LNCAP (cell line): ENCODE data around the gene POGLUT2.

Experiments
- CTCF ChIP-seq: fragments of 450-650 bp; IDR thresholded peaks from 2 replicates; pipeline ENCODE4 v1.5.1; 2017; ENCODE audit warnings: mild to moderate bottlenecking

POGLUT2 gene

DNA sequence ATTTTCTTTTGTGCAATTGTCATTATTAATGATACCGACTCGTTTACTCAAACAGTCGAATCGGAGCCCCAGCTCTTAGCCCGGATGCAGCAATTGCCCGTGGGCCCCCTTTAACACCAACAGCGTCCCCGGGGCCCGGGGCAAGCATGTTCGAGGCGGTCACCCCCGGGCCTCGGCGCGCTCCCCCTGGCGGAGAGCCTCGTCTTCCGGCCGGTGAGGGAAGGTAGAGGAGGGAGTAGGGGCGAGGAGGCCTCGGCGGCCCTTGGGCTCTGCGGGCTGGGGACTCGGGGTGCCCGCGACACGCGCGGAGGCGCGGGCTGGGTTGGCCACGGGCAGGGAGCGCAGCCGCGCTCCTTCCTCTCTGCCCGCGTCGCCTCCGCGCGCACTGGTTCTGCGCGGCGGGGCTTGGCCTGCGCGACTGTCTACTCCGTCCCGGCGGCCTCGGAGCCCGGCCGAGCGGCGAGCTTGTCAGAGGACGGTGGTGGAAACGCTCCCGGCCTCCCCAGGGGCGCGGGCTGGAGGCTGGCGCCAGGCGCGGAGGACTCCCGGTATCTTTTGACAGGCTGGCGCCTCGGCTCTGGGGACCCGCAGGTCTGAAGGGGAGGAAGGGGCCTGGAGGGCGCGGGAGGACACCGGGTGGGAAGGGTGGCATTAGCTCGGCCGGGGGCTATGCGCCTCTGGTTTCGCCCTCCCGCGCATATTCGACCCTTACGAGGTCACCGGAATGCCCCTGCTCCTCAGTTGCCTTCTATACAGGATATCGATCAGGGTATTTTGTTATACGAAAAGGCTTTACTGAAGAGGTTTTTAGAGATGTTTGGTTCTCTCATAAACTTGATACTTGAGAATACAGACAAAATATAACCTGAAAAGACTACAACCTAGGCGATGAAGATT lies 1.6 kb upstream of the POGLUT2 start:
- peak; percentile 66 for TF ChIP-seq CTCF

- TF ChIP-seq CTCF, result no peak
Observed at GRCh38 chr13:102799426-102800144, 809 bp upstream of the POGLUT2 start.

DNA sequence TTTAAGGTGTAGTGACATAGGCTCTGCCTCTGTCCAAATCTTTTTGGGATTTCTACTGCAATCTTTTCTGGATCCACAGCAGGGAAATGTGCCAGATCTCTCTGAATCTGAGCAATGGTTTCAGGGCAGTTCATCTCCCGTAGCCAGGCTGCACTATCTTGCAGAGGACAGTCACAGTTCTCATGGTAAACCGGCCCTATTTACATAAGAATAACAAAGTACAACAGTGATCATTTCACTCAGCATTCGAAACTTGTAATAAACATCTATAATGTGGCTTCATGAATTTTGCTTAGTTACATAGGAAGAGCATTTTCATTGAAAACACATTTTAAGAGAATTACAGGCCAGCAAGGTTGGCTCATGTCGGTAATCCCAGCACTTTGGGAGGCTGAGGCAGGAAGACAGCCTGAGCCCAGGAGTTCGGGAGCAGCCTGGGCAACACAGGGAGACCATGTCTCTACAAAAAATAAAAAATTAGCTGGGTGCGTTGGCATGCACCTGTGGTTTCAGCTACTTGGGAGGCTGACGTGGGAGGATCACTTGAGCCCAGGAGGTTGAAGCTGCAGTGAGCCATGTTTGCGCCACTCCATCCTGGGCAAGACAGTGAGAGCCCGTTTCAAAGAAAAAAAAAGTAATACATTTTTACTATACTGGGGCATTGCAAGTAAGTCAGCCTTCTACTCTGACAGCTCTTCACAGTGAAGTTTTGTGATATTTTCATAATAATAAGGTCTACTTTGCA lies 5.0 kb downstream of the POGLUT2 start:
- TF ChIP-seq CTCF, result no peak

DNA sequence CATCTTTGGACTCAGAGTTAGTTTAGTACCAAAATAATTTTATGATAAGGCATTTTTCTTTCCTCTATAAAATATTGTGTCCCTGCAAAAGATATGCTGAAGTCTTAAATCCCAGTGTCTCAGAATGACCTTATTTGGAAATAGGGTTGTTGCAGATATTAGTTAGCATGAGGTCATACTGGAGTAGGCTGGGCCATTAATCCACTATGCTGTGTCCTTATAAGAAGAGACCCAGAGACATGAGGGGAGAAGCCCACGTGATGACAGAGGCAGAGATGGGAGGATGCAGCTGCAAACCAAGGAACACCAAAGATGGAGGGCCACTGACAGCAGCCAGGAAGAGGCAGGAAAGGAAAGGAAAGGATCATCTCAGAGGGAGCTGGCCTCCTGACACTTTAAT lies 6.4 kb downstream of the POGLUT2 start:
- no peak for TF ChIP-seq CTCF

DNA sequence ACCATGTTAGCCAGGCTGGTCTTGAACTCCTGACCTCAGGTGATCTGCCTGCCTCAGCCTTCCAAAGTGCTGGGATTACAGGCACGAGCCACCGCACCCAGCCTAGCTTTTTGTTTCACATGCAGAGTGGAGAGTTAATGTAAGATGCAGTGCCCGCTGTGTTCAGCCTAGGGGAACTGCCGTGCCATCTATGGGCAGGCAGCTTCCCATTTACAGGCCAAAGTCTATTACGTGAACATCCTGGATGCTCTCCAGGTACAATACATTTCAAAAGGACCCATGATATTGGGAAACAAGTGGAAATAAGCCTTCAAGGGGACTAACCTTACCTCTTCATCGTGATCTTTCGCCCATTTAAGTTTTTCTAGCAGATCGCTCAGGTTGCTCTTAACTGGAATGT lies 10.1 kb downstream of the POGLUT2 start:
- no peak for TF ChIP-seq CTCF

- TF ChIP-seq CTCF, result no peak
Observed at GRCh38 chr13:102784483-102784882, 14.3 kb downstream of the POGLUT2 start.

DNA sequence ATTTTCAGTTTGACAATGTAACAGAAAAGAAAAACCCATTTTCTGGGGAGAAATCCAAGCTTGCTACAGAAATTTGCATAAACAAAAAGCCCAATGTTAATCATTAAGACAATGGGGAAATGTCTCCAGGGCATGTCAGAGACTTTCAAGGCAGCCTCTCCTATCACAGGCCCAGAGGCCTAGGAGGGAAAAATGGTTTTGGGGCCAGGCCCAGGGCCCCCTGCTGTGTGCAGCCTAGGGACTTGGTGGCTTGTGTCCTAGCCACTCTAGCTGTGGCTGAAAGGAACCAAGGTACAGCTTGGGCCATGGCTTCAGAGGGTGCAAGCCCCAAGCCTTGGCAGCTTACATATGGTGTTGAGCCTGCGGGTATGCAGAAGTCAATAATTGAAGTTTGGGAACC lies 17.2 kb downstream of the POGLUT2 start:
- no peak for TF ChIP-seq CTCF
